Measurements from ENCODE around the gene GMDS. TPM values are rescaled to one million over a fixed set of nuclear protein-coding genes. Genes with fewer than 3 reads are reported as not detected.

Gene GMDS
- total RNA-seq, 1 donor from 2014 or later, result 27.0 TPM

- DNase-seq (ENCODE audit: low read depth), result no peak
- H3K4me3 ChIP-seq (ENCODE audit: low read depth, low read length), result no peak overlapping the region
- no peaks in the 10 kb centered on the region for H3K36me3 ChIP-seq (ENCODE audit: control insufficient read depth, insufficient read depth, low read length)
- H3K27me3 ChIP-seq (ENCODE audit: control insufficient read depth, insufficient read depth, low read length), result peaks cover 23% of the 10 kb centered on the region
- no peak for TF ChIP-seq CTCF (IDR thresholded peaks at IDR 0.05; ENCODE audit: insufficient read depth, low read length, poor library complexity, severe bottlenecking)
These were observed 645.2 kb downstream of the GMDS start for GRCh38 chr6:1600063-1600763.

GRCh38 chr6:1599469-1599868 is 645.9 kb downstream of the GMDS start:
- no peak for TF ChIP-seq CTCF (IDR thresholded peaks at IDR 0.05; ENCODE audit: insufficient read depth, low read length, poor library complexity, severe bottlenecking)
- H3K36me3 ChIP-seq (ENCODE audit: control insufficient read depth, insufficient read depth, low read length), result no peaks in the 10 kb centered on the region
- H3K27me3 ChIP-seq (ENCODE audit: control insufficient read depth, insufficient read depth, low read length), result peaks cover 22% of the 10 kb centered on the region
- DNase-seq (ENCODE audit: low read depth), result no peak
- no peak overlapping the region for H3K4me3 ChIP-seq (ENCODE audit: low read depth, low read length)

- peaks cover 27% of the 10 kb centered on the region for H3K27me3 ChIP-seq (ENCODE audit: control insufficient read depth, insufficient read depth, low read length)
- no peaks in the 10 kb centered on the region for H3K36me3 ChIP-seq (ENCODE audit: control insufficient read depth, insufficient read depth, low read length)
- TF ChIP-seq CTCF (IDR thresholded peaks at IDR 0.05; ENCODE audit: insufficient read depth, low read length, poor library complexity, severe bottlenecking), result no peak
These were observed 646.5 kb downstream of the GMDS start for GRCh38 chr6:1598886-1599285.

GRCh38 chr6:1598433-1598832 is 647.0 kb downstream of the GMDS start:
- TF ChIP-seq CTCF (IDR thresholded peaks at IDR 0.05; ENCODE audit: insufficient read depth, low read length, poor library complexity, severe bottlenecking), result no peak
- Histone ChIP-seq H3K4me3 (ENCODE audit: low read depth, low read length) (no peak overlapping the region), H3K27me3 (ENCODE audit: control insufficient read depth, insufficient read depth, low read length) (peaks cover 31% of the 10 kb centered on the region), H3K36me3 (ENCODE audit: control insufficient read depth, insufficient read depth, low read length) (no peaks in the 10 kb centered on the region)
- DNase-seq (ENCODE audit: low read depth), result no peak

More at GRCh38 chr6:1598886-1599285, 646.5 kb downstream of the GMDS start:
- H3K4me3 ChIP-seq (ENCODE audit: low read depth, low read length), result no peak overlapping the region
- DNase-seq (ENCODE audit: low read depth), result no peak

GRCh38 chr6:1597924-1598323 is 647.5 kb downstream of the GMDS start:
- no peaks in the 10 kb centered on the region for H3K36me3 ChIP-seq (ENCODE audit: control insufficient read depth, insufficient read depth, low read length)
- no peak for TF ChIP-seq CTCF (IDR thresholded peaks at IDR 0.05; ENCODE audit: insufficient read depth, low read length, poor library complexity, severe bottlenecking)
- H3K27me3 ChIP-seq (ENCODE audit: control insufficient read depth, insufficient read depth, low read length), result peaks cover 34% of the 10 kb centered on the region
- DNase-seq (ENCODE audit: low read depth), result no peak
- H3K4me3 ChIP-seq (ENCODE audit: low read depth, low read length), result no peak overlapping the region

All from kidney epithelial cell (primary cell).